Skeletal muscle tissue (tissue), 5 donors: ENCODE results near the gene AS3MT. TPM values are rescaled to one million over a fixed set of nuclear protein-coding genes. Genes with fewer than 3 reads are reported as not detected.

Experiments
- H3K27ac ChIP-seq: one replicate; pipeline ENCODE4 v1.7.0; 2013; ENCODE audit warnings: mild to moderate bottlenecking, low read depth, low read length, inconsistent platforms
- H3K27me3 ChIP-seq, 3 donors: one replicate each; pipeline ENCODE4 v1.7.0; 2013; ENCODE audit warnings: low read length in 3 of 3; ENCODE audit not compliant: control insufficient read depth in 3 of 3, insufficient read depth in 3 of 3
- H3K36me3 ChIP-seq, 3 donors: one replicate each; pipeline ENCODE4 v1.7.0; 2013; ENCODE audit warnings: low read length in 3 of 3; ENCODE audit not compliant: control insufficient read depth in 3 of 3, insufficient read depth in 3 of 3
- H3K4me1 ChIP-seq, 3 donors: one replicate each; pipeline ENCODE4 v1.7.0; 2013; ENCODE audit warnings: low read length in 3 of 3, mild to moderate bottlenecking in 3 of 3; ENCODE audit not compliant: control insufficient read depth in 3 of 3, insufficient read depth in 3 of 3
- H3K4me3 ChIP-seq, 3 donors: one replicate each; pipeline ENCODE4 v1.7.0; 2013; ENCODE audit warnings: low read length in 3 of 3
- H3K9ac ChIP-seq, 3 donors: one replicate each; pipeline ENCODE4 v1.7.0; 2013; ENCODE audit warnings: low read length in 3 of 3, mild to moderate bottlenecking in 3 of 3, moderate library complexity in 2 of 3, low read depth in 1 of 3
- H3K9me3 ChIP-seq, 3 donors: one replicate each; pipeline ENCODE4 v1.7.0; 2013; ENCODE audit warnings: low read length in 3 of 3; ENCODE audit not compliant: control insufficient read depth in 3 of 3
- small RNA-seq: library from RNA; depleted of rRNA; stranded (forward); fragments of <200 nt; gene quantifications from one replicate; pipeline ENCODE3, GENCODE V24; 2014
- total RNA-seq: library from RNA; depleted of rRNA; stranded (reverse); fragments of >200 nt; gene quantifications from one replicate; pipeline ENCODE4 v1.2.3, GENCODE V29; 2014
- donor health status: Osteomylitis.

Gene AS3MT
- total RNA-seq, 1 donor from 2014 or later = 6.8 TPM

GRCh38 chr10:102951316-102951715 lies 82.0 kb downstream of the AS3MT start:
- Histone ChIP-seq H3K36me3 (no peaks in the 10 kb centered on the region), H3K27me3 (no peaks in the 10 kb centered on the region), H3K4me3 (no peak overlapping the region), H3K9me3 (no peaks in the 10 kb centered on the region), H3K9ac (no peak overlapping the region), H3K4me1 (peaks cover 0 to 3% (median 0%) of the 10 kb centered on the region in 3 donors), H3K27ac (no peak overlapping the region)

Small RNAs within 50 kb of the gene (small RNA-seq; reads per million reads assigned to genes)
- gene AS3MT = not detected
- gene RF00026 = not detected

Other genes starting within 250 kb of the AS3MT start
- gene TRIM8, start 225.0 kb upstream of the AS3MT start, total RNA-seq = 44.4 TPM
- gene ARL3, start 155.1 kb upstream of the AS3MT start, total RNA-seq = 5.2 TPM
- gene SFXN2, start 154.8 kb upstream of the AS3MT start, total RNA-seq = 4.2 TPM
- 24.0 TPM for gene WBP1L, start 125.5 kb upstream of the AS3MT start, total RNA-seq
- not detected for gene CYP17A1, start 32.1 kb upstream of the AS3MT start, total RNA-seq
- gene BORCS7, start 15.2 kb upstream of the AS3MT start, total RNA-seq = 19.3 TPM
- gene CNNM2, start 48.8 kb downstream of the AS3MT start, total RNA-seq = 2.1 TPM